Gastroesophageal sphincter (tissue), 3 donors: ENCODE measurements around the gene CCDC93.

Experiments
- CTCF ChIP-seq, 4 experiments: fragments of 200-600 bp in 2 of 4; fragments of 450-650 bp in 2 of 4; sonication (generic) in 1 of 4; IDR thresholded peaks; one replicate each; pipeline ENCODE4 v1.5.1; 2017 to 2019; ENCODE audit warnings: antibody characterized with exemption in 4 of 4, mild to moderate bottlenecking in 2 of 4, moderate library complexity in 2 of 4
- EP300 ChIP-seq: sonication (generic); formaldehyde crosslinking; IDR thresholded peaks from one replicate; pipeline ENCODE4 v1.6.1; 2017; ENCODE audit warnings: antibody characterized with exemption, mild to moderate bottlenecking
- POLR2A ChIP-seq, 2 donors: fragments of 450-650 bp; IDR thresholded peaks; one replicate each; pipeline ENCODE4 v1.6.1; 2017; ENCODE audit warnings: antibody characterized with exemption in 2 of 2, mild to moderate bottlenecking in 2 of 2, moderate library complexity in 1 of 2
- POLR2AphosphoS5 ChIP-seq: sonication (generic); formaldehyde crosslinking; IDR thresholded peaks from one replicate; pipeline ENCODE4 v1.6.1; 2017; ENCODE audit warnings: antibody characterized with exemption

GRCh38 chr2:117931266-117931665 is 82.6 kb downstream of the CCDC93 start:
- TF ChIP-seq CTCF (IDR thresholded peaks at IDR 0.05), result no peak
- TF ChIP-seq POLR2A (IDR thresholded peaks at IDR 0.05), result no peak
- TF ChIP-seq POLR2AphosphoS5, result no peak
- no peak for TF ChIP-seq EP300
